Inferior parietal cortex (tissue), 1 donor: ENCODE results near the gene SOX18.
"Not testable (repeated sequence)": the region's sequence is repeated elsewhere in the genome, so short reads cannot be mapped to it uniquely, and the experiment has no call there.

Experiments used
- DNase-seq: peaks from one replicate; pipeline ENCODE4 v3.0.0-alpha.2; 2016; ENCODE audit errors: extremely low spot score

SOX18 gene

GRCh38 chr20:64023361-64024140, 25.9 kb downstream of the SOX18 start:
- no peak for DNase-seq

GRCh38 chr20:64022671-64023360, 26.6 kb downstream of the SOX18 start:
- no peak for DNase-seq

- DNase-seq: no peak
Observed at GRCh38 chr20:64021124-64021975, 28.1 kb downstream of the SOX18 start.

- DNase-seq: no peak
Observed at GRCh38 chr20:64015635-64016034, 33.8 kb downstream of the SOX18 start.

GRCh38 chr20:64012385-64013154, 36.9 kb downstream of the SOX18 start:
- DNase-seq: not testable (repeated sequence)

GRCh38 chr20:64011366-64011779, 38.1 kb downstream of the SOX18 start:
- no peak for DNase-seq

- no peak for DNase-seq
Observed at GRCh38 chr20:64010711-64011237, 38.7 kb downstream of the SOX18 start.

- DNase-seq: no peak
Observed at GRCh38 chr20:64009811-64010387, 39.5 kb downstream of the SOX18 start.

- no peak for DNase-seq
Observed at GRCh38 chr20:64006902-64007301, 42.5 kb downstream of the SOX18 start.

GRCh38 chr20:64006490-64006889, 42.9 kb downstream of the SOX18 start:
- no peak for DNase-seq

GRCh38 chr20:64005394-64005793, 44.0 kb downstream of the SOX18 start:
- no peak for DNase-seq

GRCh38 chr20:64003960-64004725, 45.3 kb downstream of the SOX18 start:
- DNase-seq: no peak

GRCh38 chr20:64001607-64002011, 47.8 kb downstream of the SOX18 start:
- no peak for DNase-seq

GRCh38 chr20:64000906-64001305, 48.5 kb downstream of the SOX18 start:
- no peak for DNase-seq
